ENCODE data around the gene HYLS1. TPM values are rescaled to one million over a fixed set of nuclear protein-coding genes. Genes with fewer than 3 reads are reported as not detected.

Gene HYLS1
- total RNA-seq, 2 experiments from 2014 or later, result 1.2 to 1.3 TPM

DNA sequence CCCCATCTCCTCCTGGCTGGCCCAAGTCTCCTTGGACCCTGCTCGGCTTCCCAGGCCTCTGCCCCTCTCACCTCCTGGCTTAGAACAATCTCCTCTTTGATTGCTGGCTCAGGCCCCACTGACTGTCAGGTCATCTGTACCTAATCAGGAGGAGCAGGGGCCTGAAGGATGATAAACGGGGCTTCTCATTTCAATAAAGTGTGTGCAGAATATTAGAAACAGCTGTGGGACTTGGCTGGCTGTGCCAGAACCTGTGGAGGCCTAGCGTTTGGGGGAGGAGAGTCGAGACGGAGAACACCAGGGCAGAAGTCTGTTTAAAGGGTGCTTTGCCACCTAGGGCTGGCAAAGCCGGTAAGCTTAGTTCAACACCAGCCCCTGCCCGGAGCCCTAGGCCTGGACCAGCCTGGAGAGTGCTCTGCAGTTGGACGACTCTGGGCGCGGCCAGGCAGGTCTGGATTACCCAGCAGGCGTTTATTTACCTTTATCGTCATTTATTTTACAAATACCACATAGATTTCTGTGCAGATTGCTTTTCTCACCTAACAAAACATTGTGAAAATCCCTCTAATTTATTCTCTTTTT, 48.2 kb downstream of the HYLS1 start:
- DNase-seq, result no peak
- ChIA-PET CTCF (no interaction called here), POLR2A (no interaction called here)
- no peaks in the 10 kb centered on the region for H3K36me3 ChIP-seq (ENCODE audit: insufficient read depth, low read length)
- peaks cover 0 to 2% of the 10 kb centered on the region in 2 experiments for H3K27me3 ChIP-seq (ENCODE audit: control insufficient read depth in 1 of 2, insufficient read depth in 2 of 2, low read length in 2 of 2)
- no peak overlapping the region for H3K27ac ChIP-seq (ENCODE audit: low read depth in 1 of 2, low read length in 2 of 2)
- Mint-ChIP-seq H3K27me3 (no peaks in the 10 kb centered on the region), H3K4me3 (no peak overlapping the region), H3K4me1 (ENCODE audit: low read depth) (no peaks in the 10 kb centered on the region), H3K36me3 (ENCODE audit: low read depth) (no peaks in the 10 kb centered on the region), H3K9me3 (no peaks in the 10 kb centered on the region), H3K27ac (no peak overlapping the region)
- TF ChIP-seq, protein P1, sequence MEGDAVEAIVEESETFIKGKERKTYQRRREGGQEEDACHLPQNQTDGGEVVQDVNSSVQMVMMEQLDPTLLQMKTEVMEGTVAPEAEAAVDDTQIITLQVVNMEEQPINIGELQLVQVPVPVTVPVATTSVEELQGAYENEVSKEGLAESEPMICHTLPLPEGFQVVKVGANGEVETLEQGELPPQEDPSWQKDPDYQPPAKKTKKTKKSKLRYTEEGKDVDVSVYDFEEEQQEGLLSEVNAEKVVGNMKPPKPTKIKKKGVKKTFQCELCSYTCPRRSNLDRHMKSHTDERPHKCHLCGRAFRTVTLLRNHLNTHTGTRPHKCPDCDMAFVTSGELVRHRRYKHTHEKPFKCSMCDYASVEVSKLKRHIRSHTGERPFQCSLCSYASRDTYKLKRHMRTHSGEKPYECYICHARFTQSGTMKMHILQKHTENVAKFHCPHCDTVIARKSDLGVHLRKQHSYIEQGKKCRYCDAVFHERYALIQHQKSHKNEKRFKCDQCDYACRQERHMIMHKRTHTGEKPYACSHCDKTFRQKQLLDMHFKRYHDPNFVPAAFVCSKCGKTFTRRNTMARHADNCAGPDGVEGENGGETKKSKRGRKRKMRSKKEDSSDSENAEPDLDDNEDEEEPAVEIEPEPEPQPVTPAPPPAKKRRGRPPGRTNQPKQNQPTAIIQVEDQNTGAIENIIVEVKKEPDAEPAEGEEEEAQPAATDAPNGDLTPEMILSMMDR (IDR thresholded peaks at IDR 0.05), result no peak
- no peak for ATAC-seq (ENCODE audit: poor library complexity)
- H3K9me3 ChIP-seq (ENCODE audit: control insufficient read depth in 1 of 2, insufficient read depth in 1 of 2, low read length in 2 of 2), result no peaks in the 10 kb centered on the region
- H3K4me1 ChIP-seq (ENCODE audit: insufficient read depth, low read length), result peaks cover 7% of the 10 kb centered on the region
- no peak overlapping the region for H3K4me3 ChIP-seq (ENCODE audit: low read length)
- intact Hi-C loops (cut with DNase I, micrococcal nuclease), result no loop called here

DNA sequence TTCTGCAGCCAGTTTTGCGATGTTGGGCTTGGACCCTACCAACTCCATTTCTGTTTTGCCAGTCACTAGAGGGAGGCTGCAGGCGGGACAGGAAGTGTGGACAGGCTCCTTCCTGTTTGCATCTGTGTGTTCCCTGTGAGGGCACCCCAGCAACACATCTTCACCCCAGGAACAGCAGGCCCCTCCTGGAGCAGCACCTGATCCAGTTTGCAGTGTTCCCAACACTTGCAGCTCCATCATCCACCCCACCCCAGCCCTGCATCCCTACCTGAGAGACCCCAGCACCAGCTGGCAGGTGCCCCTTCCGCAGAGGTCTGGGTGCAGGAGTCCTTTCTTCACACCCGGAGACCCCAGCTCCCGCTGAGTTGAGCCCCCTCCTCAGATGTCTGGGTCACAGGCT, 51.0 kb downstream of the HYLS1 start:
- POLR2A ChIA-PET, result no interaction called here
- Mint-ChIP-seq H3K36me3 (ENCODE audit: low read depth) (no peaks in the 10 kb centered on the region), H3K27ac (no peak overlapping the region)

DNA sequence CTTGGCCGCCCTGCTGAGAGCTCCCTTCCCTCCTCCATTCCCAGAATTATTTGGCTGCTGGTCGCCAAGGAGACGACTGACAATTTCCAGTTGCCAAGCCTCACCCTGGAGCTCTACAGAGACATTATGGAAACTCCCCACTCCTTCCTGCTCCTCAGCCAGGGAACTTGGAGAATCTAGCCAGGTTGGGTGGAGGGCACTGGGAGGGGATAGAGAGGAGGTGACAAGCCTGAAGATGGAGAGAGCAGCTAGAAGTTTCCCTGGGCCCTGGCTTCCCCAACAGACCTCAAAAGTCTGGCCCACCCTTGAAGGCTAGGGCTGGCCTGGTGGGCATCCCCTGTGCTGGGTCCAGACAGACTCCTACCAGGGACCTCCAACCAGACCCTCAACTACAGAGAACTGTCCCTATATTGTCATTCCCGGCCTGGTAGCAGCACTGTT, 51.6 kb downstream of the HYLS1 start:
- POLR2A ChIA-PET, result no interaction called here
- H3K27me3 ChIP-seq (ENCODE audit: control insufficient read depth in 1 of 2, insufficient read depth in 2 of 2, low read length in 2 of 2), result peaks cover 0 to 3% of the 10 kb centered on the region in 2 experiments
- Mint-ChIP-seq H3K27ac (no peak overlapping the region), H3K4me3 (no peak overlapping the region), H3K27me3 (no peaks in the 10 kb centered on the region), H3K4me1 (ENCODE audit: low read depth) (peaks cover 6% of the 10 kb centered on the region), H3K9me3 (no peaks in the 10 kb centered on the region), H3K36me3 (ENCODE audit: low read depth) (no peaks in the 10 kb centered on the region)
- no peak overlapping the region for H3K27ac ChIP-seq (ENCODE audit: low read depth in 1 of 2, low read length in 2 of 2)
- H3K9me3 ChIP-seq (ENCODE audit: control insufficient read depth in 1 of 2, insufficient read depth in 1 of 2, low read length in 2 of 2), result no peaks in the 10 kb centered on the region
- H3K36me3 ChIP-seq (ENCODE audit: insufficient read depth, low read length), result no peaks in the 10 kb centered on the region
- no peak overlapping the region for H3K4me3 ChIP-seq (ENCODE audit: low read length)
- TF ChIP-seq, protein P1 (IDR thresholded peaks at IDR 0.05), result no peak
- ATAC-seq (ENCODE audit: poor library complexity) (no peak), DNase-seq (no peak)
- peaks cover 14% of the 10 kb centered on the region for H3K4me1 ChIP-seq (ENCODE audit: insufficient read depth, low read length)
- CTCF ChIA-PET, result no interaction called here
- intact Hi-C loops (cut with DNase I, micrococcal nuclease), result no loop called here

More for the DNA sequence above, 51.0 kb downstream of the HYLS1 start:
- CTCF ChIA-PET, result no interaction called here
- H3K9me3 ChIP-seq (ENCODE audit: control insufficient read depth in 1 of 2, insufficient read depth in 1 of 2, low read length in 2 of 2), result no peaks in the 10 kb centered on the region
- H3K27ac ChIP-seq (ENCODE audit: low read depth in 1 of 2, low read length in 2 of 2), result no peak overlapping the region
- ATAC-seq (ENCODE audit: poor library complexity) (no peak), DNase-seq (no peak)
- no peak overlapping the region for H3K4me3 Mint-ChIP-seq
- no peak overlapping the region for H3K4me3 ChIP-seq (ENCODE audit: low read length)
- H3K9me3 Mint-ChIP-seq, result no peaks in the 10 kb centered on the region
- peaks cover 6% of the 10 kb centered on the region for H3K4me1 Mint-ChIP-seq (ENCODE audit: low read depth)
- TF ChIP-seq, protein P1 (IDR thresholded peaks at IDR 0.05), result no peak
- H3K4me1 ChIP-seq (ENCODE audit: insufficient read depth, low read length), result peaks cover 14% of the 10 kb centered on the region
- intact Hi-C loops (cut with DNase I, micrococcal nuclease), result no loop called here
- no peaks in the 10 kb centered on the region for H3K36me3 ChIP-seq (ENCODE audit: insufficient read depth, low read length)
- H3K27me3 ChIP-seq (ENCODE audit: control insufficient read depth in 1 of 2, insufficient read depth in 2 of 2, low read length in 2 of 2), result peaks cover 0 to 3% of the 10 kb centered on the region in 2 experiments
- H3K27me3 Mint-ChIP-seq, result no peaks in the 10 kb centered on the region

Data from CD4-positive, alpha-beta T cell (primary cell).